Loucy (cell line): Measurements from ENCODE around the gene STC2.

Source experiments
- CTCF ChIP-seq: fragments of 200-600 bp; sonication (generic); conservative IDR thresholded peaks from 2 replicates; pipeline ENCODE4 v1.5.1; 2014; ENCODE audit warnings: mild to moderate bottlenecking, antibody characterized with exemption, low read length
- EZH2phosphoT487 ChIP-seq: fragments of 200-600 bp; IDR thresholded peaks from 2 replicates; pipeline ENCODE4 v1.6.1; 2018; ENCODE audit warnings: antibody characterized with exemption, mild to moderate bottlenecking, moderate library complexity, borderline replicate concordance

- TF ChIP-seq CTCF = no peak
- no peak for TF ChIP-seq EZH2phosphoT487
These were observed 12.8 kb upstream of the STC2 start for GRCh38 chr5:173340984-173341383.
